RWPE1 (cell line): ENCODE measurements around the gene FAM199X.

Source experiments
- CTCF ChIA-PET: fragments of 350-600 bp; sonication (Branson Sonifier 250); formaldehyde crosslinking; extraction: SDS; loops from one replicate; lab custom pipeline; 2021; lab: Yijun Ruan, JAX
- POLR2A ChIA-PET: fragments of 400-600 bp; formaldehyde crosslinking; extraction: SDS; loops from one replicate; lab custom pipeline; 2020; ENCODE audit warnings: antibody characterized with exemption; ENCODE audit not compliant: low non-redundant PET; lab: Yijun Ruan, JAX
- DNase-seq: peaks from one replicate; pipeline ENCODE4 v3.0.0; 2012; ENCODE audit warnings: low spot score
- H3K27ac ChIP-seq: fragments of 450-650 bp; 2 replicates; pipeline ENCODE4 v1.5.1; 2017
- TF ChIP-seq, protein P1 (sequence below): fragments of 450-650 bp; conservative IDR thresholded peaks from 2 replicates; pipeline ENCODE4 v1.5.1; 2017; ENCODE audit warnings: low read depth, mild to moderate bottlenecking

FAM199X gene

GRCh38 chrX:104165894-104166734, at the start of gene FAM199X:
Gene FAM199X, plus strand, starts transcription at chrX:104166453. Its CDS starts 333 bp downstream, at chrX:104166786.
- H3K27ac ChIP-seq: peak within 1 kb of the TSS; percentile 79
- POLR2A ChIA-PET: interaction anchor here (1.0 kb wide), 1 partner anchor 9 kb away, joined by 4 read pairs; the partner anchor contains the start of gene SLC25A53
- DNase-seq: peak; percentile 80
- CTCF ChIA-PET: interaction anchor here (1.0 to 1.2 kb wide), 2 partner anchors 9 to 10 kb away, joined by 3 to 5 read pairs; partner anchors contain the start of gene SLC25A53
- TF ChIP-seq, protein P1, sequence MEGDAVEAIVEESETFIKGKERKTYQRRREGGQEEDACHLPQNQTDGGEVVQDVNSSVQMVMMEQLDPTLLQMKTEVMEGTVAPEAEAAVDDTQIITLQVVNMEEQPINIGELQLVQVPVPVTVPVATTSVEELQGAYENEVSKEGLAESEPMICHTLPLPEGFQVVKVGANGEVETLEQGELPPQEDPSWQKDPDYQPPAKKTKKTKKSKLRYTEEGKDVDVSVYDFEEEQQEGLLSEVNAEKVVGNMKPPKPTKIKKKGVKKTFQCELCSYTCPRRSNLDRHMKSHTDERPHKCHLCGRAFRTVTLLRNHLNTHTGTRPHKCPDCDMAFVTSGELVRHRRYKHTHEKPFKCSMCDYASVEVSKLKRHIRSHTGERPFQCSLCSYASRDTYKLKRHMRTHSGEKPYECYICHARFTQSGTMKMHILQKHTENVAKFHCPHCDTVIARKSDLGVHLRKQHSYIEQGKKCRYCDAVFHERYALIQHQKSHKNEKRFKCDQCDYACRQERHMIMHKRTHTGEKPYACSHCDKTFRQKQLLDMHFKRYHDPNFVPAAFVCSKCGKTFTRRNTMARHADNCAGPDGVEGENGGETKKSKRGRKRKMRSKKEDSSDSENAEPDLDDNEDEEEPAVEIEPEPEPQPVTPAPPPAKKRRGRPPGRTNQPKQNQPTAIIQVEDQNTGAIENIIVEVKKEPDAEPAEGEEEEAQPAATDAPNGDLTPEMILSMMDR: peak; percentile 70

DNA sequence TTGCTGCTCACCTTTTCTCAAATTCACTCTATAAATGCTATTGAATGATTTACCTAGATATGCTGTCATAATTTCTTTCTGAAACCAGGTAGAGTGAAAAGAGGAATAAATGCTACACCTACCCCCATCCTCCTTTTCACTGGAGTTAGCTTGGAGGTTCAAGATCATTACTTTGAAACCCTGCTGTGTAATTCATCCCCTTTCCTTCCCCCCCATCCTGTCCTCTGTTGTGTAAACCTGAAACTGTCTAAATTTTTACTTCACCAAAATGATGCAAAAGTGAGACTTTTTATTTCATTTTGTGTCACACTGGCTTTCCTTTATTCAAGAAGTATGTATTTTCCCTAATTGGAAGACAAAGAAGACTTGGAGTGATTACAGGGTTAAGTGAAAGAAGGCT, 48.5 kb upstream of the FAM199X start:
- no peak overlapping the region for H3K27ac ChIP-seq
- TF ChIP-seq, protein P1: no peak
- no peak for DNase-seq
- ChIA-PET CTCF (interaction anchor here (0.7 kb wide), 1 partner anchor 8 kb away, joined by 3 read pairs; no protein-coding TSS in a partner anchor), POLR2A (no interaction called here)

DNA sequence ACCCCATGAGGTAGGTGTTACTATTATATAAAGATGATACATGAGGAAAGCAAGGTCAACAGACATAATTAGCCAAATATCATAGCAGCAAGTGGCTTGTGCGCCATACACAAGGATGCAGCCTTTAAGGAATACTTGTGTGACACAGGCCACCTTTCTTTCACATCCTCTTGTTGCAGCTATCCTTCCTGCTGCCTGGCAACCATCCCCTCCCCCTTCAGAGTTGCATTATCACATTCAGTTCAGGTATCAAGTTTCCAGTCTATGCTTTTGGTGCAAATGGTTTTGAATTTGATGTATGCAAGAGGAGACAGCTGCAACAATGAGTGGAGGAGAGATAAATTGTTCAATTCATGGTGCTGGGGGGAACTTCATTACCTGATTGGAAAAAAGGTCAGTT, 47.5 kb upstream of the FAM199X start:
- CTCF ChIA-PET: no interaction called here
- POLR2A ChIA-PET: no interaction called here
- no peak for DNase-seq

DNA sequence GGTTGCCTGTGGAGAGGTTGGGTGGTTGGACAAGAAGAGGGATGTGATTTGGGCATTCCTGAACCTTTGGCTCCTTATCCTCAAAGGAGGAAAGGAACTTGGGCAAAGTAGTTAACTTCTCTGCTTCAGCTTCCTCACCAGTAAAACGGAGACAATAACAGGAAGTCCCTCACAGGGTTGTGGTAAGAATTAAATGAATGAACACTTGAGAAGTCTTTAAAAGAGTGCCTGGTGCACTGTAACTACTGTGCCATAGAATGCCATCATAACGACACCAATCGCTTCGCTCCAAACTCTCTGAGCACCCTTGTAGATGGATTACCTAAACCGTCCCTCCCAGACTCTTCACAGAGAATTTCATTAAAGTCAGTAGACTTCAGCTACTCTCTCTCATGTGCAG, 43.4 kb upstream of the FAM199X start:
- TF ChIP-seq, protein P1: no peak
- ChIA-PET CTCF (interaction anchor here (0.6 kb wide), 1 partner anchor 23 kb away, joined by 4 read pairs; no protein-coding TSS in a partner anchor), POLR2A (no interaction called here)
- DNase-seq: no peak
- no peak overlapping the region for H3K27ac ChIP-seq

More for the DNA sequence above, 47.5 kb upstream of the FAM199X start:
- TF ChIP-seq, protein P1: no peak
- no peak overlapping the region for H3K27ac ChIP-seq

DNA sequence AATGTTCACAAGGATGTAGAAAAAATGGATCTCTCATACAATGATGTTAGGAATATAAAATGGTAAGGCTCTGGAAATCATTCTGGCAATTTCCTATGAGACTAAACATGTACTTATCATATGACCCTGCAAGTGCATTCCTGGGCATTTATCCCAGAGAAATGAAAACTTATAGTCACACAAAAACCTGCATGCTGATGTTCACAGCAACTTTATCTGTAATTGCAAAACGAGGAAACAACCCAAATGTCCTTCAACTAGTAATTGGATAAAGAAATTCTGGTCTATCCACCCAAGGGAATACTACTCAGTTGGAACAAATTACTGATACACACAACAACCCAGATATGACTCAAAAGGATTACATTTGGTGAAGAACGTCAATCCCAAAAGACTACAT, 39.4 kb upstream of the FAM199X start:
- no peak for DNase-seq
- H3K27ac ChIP-seq: no peak overlapping the region
- TF ChIP-seq, protein P1: no peak
- ChIA-PET POLR2A (no interaction called here), CTCF (no interaction called here)

DNA sequence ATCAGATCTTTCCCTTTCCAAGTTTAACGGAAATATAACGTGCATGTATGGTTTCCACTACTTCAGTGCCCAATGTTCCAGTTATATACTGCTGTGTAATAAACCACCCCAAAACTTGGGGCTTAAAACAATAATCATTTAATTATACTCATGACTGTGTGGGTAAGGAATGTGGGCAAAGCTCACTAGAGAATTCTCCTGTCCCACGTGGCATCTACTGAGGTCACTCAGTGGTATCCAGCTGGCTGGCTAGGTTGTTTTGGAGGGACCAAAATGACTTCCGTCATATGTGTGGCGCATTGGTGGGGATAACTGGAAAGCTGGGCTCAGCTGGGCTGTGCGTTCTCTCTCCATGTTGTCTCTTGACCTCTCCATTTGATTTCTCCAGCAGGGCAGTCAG, 35.4 kb upstream of the FAM199X start:
- TF ChIP-seq, protein P1: no peak
- CTCF ChIA-PET: no interaction called here
- POLR2A ChIA-PET: no interaction called here
- no peak overlapping the region for H3K27ac ChIP-seq
- DNase-seq: no peak
